ENCODE results near the gene NAA25. TPM values are rescaled to one million over a fixed set of nuclear protein-coding genes. Genes with fewer than 3 reads are reported as not detected.

NAA25 gene
- total and polyA plus RNA-seq, 9 of the 15 experiments (the other 6 are each of a cell fraction or from before 2014, with no cell fraction given): 26.6 to 59.6 (median 48.9) TPM

- TF ChIP-seq CTCF (IDR thresholded peaks at IDR 0.05 in 2 of 3, conservative IDR thresholded peaks at IDR 0.05 in 1 of 3; ENCODE audit: insufficient read depth in 2 of 3, low read depth in 1 of 3, low read length in 3 of 3): no peak
- no peak for TF ChIP-seq ZBTB49 (CRISPR knock-in tag; IDR thresholded peaks at IDR 0.05; ENCODE audit: borderline replicate concordance)
- TF ChIP-seq ELK1 (CRISPR knock-in tag; IDR thresholded peaks at IDR 0.05): no peak
- TF ChIP-seq ATF3 (IDR thresholded peaks at IDR 0.05): peak; percentile 58
- no peak for TF ChIP-seq ATF3 (CRISPR knock-in tag; conservative IDR thresholded peaks at IDR 0.05)
- no peak for TF ChIP-seq REST (IDR thresholded peaks at IDR 0.05; ENCODE audit: borderline replicate concordance)
- TF ChIP-seq REST (CRISPR knock-in tag; IDR thresholded peaks at IDR 0.05; ENCODE audit: low read depth): no peak
- no peak for TF ChIP-seq ZNF707 (CRISPR knock-in tag; conservative IDR thresholded peaks at IDR 0.05)
- TF ChIP-seq SUPT5H (IDR thresholded peaks at IDR 0.05): no peak
- TF ChIP-seq RNF2 (IDR thresholded peaks at IDR 0.05): no peak
- TF ChIP-seq PHB2 (IDR thresholded peaks at IDR 0.05; ENCODE audit: low read depth): no peak
- no peak for TF ChIP-seq ZFX (CRISPR knock-in tag; IDR thresholded peaks at IDR 0.05)
- no peak for TF ChIP-seq ERF (CRISPR knock-in tag; IDR thresholded peaks at IDR 0.05)
These were observed 1.0 kb downstream of the NAA25 start (continued) for GRCh38 chr12:112107306-112108201.
